ENCODE data around the gene GPR146.

DNA sequence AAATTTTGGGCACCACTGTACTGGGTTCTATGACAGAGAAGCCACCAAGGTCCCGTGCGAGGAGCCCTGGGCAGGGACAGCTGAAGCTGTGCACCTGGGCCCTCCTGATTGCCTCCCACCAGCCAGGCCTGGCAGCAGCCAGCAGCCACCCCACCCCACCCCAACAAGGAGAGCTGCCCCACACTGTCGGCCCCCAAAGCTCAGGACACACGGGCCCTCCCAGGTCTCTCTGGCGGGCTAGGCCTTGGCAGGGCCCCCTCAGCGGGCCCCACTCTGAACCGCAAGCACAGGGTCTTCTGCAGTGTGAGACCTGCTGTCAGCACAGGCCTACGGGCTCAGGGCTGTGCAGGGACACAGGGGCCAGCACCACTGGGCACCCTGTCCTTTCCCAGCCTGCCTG lies 5.5 kb downstream of the GPR146 start:
- no peak for TF ChIP-seq POLR2A (IDR thresholded peaks at IDR 0.05)
- TF ChIP-seq, protein P1, sequence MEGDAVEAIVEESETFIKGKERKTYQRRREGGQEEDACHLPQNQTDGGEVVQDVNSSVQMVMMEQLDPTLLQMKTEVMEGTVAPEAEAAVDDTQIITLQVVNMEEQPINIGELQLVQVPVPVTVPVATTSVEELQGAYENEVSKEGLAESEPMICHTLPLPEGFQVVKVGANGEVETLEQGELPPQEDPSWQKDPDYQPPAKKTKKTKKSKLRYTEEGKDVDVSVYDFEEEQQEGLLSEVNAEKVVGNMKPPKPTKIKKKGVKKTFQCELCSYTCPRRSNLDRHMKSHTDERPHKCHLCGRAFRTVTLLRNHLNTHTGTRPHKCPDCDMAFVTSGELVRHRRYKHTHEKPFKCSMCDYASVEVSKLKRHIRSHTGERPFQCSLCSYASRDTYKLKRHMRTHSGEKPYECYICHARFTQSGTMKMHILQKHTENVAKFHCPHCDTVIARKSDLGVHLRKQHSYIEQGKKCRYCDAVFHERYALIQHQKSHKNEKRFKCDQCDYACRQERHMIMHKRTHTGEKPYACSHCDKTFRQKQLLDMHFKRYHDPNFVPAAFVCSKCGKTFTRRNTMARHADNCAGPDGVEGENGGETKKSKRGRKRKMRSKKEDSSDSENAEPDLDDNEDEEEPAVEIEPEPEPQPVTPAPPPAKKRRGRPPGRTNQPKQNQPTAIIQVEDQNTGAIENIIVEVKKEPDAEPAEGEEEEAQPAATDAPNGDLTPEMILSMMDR (IDR thresholded peaks at IDR 0.05), result no peak

Data from thyroid gland (tissue), 4 donors.